GM12873 (cell line): ENCODE data around the gene IDH3A.

Experiments
- CTCF ChIP-seq: IDR thresholded peaks from 2 replicates; pipeline ENCODE4 v1.5.1; 2012; ENCODE audit warnings: low read depth, mild to moderate bottlenecking, moderate library complexity, low read length, control low read depth; ENCODE audit not compliant: insufficient read depth; ENCODE audit errors: missing control alignments

Gene IDH3A

GRCh38 chr15:78156653-78157052, 7.5 kb downstream of the IDH3A start:
- no peak for TF ChIP-seq CTCF

DNA sequence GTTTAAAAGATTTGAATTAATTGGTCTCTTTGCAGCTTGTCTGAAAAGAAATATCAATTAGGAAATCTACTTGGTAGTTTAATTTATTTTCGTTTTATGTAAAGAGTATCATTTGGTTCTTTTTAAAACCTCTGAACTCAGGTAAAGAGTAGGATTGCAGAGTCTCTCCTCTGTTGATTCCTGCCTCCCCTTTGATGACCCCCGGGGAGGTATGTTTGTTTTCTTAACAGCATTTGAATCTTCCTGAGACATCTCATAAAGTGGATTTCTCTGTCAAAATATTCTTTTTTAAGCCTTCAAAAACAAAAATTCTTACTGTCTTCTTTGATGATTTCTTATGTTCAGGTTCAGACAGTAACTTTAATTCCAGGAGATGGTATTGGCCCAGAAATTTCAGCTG, 8.0 kb downstream of the IDH3A start:
- no peak for TF ChIP-seq CTCF

DNA sequence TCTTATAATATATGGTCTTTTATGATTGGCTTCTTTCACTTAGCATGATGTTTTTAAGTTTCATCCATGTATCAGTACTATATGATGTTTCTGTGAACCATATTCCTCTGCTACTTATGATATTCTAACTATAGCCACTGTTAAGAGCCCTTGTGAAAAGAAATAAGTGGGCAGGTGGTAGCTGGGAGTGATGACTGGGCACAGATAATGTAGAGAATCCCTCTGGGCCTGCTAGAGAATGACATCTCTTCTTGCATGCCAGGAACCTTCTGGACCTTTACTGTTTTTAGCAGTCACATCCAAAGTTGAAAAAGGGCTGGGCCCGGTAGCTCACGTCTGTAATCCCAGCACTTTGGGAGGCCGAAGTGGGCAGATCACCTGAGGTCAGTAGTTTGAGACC, 10.2 kb downstream of the IDH3A start:
- no peak for TF ChIP-seq CTCF

GRCh38 chr15:78162038-78162437, 12.9 kb downstream of the IDH3A start:
- no peak for TF ChIP-seq CTCF

DNA sequence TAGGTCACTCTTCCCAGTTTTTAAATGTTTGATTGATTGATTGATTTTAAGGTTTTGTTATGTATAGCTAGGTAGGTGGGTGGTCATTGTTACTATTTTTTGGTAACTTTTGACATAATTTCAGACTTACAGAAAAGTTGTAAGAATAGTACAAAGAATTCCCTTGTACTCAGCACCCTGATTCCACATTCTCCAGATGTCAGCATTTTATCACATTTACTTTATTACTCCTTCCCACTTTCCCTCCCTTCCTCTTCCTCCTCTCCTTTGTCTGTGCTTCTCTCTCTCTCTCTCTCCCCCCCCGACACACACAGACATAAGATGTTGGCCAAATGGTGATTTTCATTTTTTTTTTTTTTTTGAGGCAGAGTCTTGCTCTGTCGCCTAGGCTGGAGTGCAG, 14.8 kb downstream of the IDH3A start:
- no peak for TF ChIP-seq CTCF

GRCh38 chr15:78167227-78167888, 18.2 kb downstream of the IDH3A start:
- no peak for TF ChIP-seq CTCF

- TF ChIP-seq CTCF = no peak
Observed at GRCh38 chr15:78168608-78169007, 19.4 kb downstream of the IDH3A start.
